Suprapubic skin (tissue), 4 donors: Measurements from ENCODE around the gene GALNT9. TPM values are rescaled to one million over a fixed set of nuclear protein-coding genes. Genes with fewer than 3 reads are reported as not detected.
"Not testable (repeated sequence)": the region's sequence is repeated elsewhere in the genome, so short reads cannot be mapped to it uniquely, and the experiment has no call there.

Experiments
- DNase-seq, 2 donors: peaks; one replicate each; pipeline ENCODE4 v3.0.0-alpha.2; 2019; ENCODE audit warnings: low spot score in 2 of 2
- H3K27ac ChIP-seq: fragments of 200-600 bp; sonication (generic); one replicate; pipeline ENCODE4 v1.5.1; 2019
- H3K27me3 ChIP-seq: fragments of 200-600 bp; sonication (generic); one replicate; pipeline ENCODE4 v1.5.1; 2019
- H3K36me3 ChIP-seq: fragments of 200-600 bp; sonication (generic); one replicate; pipeline ENCODE4 v1.5.1; 2019
- H3K4me1 ChIP-seq: fragments of 200-600 bp; sonication (generic); one replicate; pipeline ENCODE4 v1.5.1; 2019
- H3K4me3 ChIP-seq: fragments of 200-600 bp; sonication (generic); one replicate; pipeline ENCODE4 v1.5.1; 2019; ENCODE audit warnings: mild to moderate bottlenecking
- H3K9me3 ChIP-seq: fragments of 200-600 bp; sonication (generic); one replicate; pipeline ENCODE4 v1.5.1; 2019
- EP300 ChIP-seq: sonication (generic); formaldehyde crosslinking; IDR thresholded peaks from one replicate; pipeline ENCODE4 v1.6.1; 2017; ENCODE audit warnings: antibody characterized with exemption
- POLR2A ChIP-seq, 2 donors: fragments of 450-650 bp; IDR thresholded peaks; one replicate each; pipeline ENCODE4 v1.6.1; 2017; ENCODE audit warnings: antibody characterized with exemption in 2 of 2, mild to moderate bottlenecking in 2 of 2, moderate library complexity in 2 of 2
- POLR2AphosphoS5 ChIP-seq, 3 donors: sonication (generic); formaldehyde crosslinking; IDR thresholded peaks; one replicate each; pipeline ENCODE4 v1.6.1; 2017; ENCODE audit warnings: antibody characterized with exemption in 3 of 3
- WGBS: methylation state at CpG from one replicate; pipeline ENCODE4 v1.1.5; 2018; 5-methylcytosine and 5-hydroxymethylcytosine counted together
- total RNA-seq, 4 donors: library from RNA; depleted of rRNA; stranded (reverse); fragments of >200 nt; gene quantifications; one replicate each; pipeline ENCODE4 v1.1.0, GENCODE V29; 2016
- TF ChIP-seq, protein P1 (sequence below), 2 donors: fragments of 200-600 bp in 1 of 2; fragments of 450-650 bp in 1 of 2; sonication (generic) in 1 of 2; IDR thresholded peaks; one replicate each; pipeline ENCODE4 v1.5.1; 2016 to 2019; ENCODE audit warnings: antibody characterized with exemption in 2 of 2, mild to moderate bottlenecking in 1 of 2, moderate library complexity in 1 of 2

Gene GALNT9
- total RNA-seq, 4 donors from 2014 or later = not detected

DNA sequence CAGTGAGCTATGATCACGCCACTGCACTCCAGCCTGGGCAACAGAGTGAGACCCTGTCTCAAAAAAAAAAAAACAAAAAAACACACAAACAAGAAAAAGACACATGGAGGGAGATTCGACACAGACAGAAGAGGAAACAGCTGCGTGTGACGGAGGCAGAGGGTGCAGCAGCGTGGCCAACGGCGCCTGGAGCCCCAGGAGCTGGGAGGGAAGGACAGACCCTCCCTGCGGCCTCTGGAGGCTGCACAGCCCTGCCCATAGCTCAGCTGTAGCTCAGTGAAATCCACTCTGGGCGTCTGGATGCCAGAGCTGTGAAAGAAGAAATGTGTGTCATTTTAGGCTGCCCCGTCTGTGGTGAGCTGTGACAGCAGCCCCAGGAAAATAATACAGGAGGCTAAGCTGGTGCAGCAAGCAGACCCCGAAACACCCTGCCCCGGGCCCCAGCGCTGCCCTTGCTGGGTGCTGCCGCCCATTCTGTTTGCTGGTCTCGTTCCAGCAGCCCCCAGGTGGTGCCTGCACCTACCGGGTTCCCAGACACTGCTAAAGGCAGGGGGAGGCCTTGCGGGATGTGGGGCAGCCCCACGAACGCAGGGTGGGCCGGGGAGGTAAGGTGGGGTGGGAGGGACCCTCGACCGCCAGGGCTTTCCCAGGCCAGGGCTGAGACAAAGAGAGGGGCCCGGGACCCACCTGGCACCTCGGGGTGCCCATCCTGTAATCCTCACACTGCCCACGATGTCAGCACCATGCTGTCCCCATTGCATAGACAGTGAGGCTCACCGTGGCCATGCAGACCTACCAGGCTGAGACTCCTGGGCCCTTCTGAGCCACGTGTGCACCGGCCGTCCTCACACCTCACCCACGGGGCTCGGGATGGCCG lies 21.2 kb downstream of the GALNT9 start:
- Histone ChIP-seq H3K4me3 (no peak overlapping the region), H3K27me3 (peaks cover 34% of the 10 kb centered on the region), H3K9me3 (peaks cover 17% of the 10 kb centered on the region), H3K27ac (no peak overlapping the region), H3K4me1 (no peaks in the 10 kb centered on the region), H3K36me3 (no peaks in the 10 kb centered on the region)
- 46% methylated on average over 17 of the region's 32 CpGs for WGBS
- TF ChIP-seq POLR2AphosphoS5 (IDR thresholded peaks at IDR 0.05) (no peak), POLR2A (IDR thresholded peaks at IDR 0.05) (no peak), EP300 (no peak)
- TF ChIP-seq, protein P1, sequence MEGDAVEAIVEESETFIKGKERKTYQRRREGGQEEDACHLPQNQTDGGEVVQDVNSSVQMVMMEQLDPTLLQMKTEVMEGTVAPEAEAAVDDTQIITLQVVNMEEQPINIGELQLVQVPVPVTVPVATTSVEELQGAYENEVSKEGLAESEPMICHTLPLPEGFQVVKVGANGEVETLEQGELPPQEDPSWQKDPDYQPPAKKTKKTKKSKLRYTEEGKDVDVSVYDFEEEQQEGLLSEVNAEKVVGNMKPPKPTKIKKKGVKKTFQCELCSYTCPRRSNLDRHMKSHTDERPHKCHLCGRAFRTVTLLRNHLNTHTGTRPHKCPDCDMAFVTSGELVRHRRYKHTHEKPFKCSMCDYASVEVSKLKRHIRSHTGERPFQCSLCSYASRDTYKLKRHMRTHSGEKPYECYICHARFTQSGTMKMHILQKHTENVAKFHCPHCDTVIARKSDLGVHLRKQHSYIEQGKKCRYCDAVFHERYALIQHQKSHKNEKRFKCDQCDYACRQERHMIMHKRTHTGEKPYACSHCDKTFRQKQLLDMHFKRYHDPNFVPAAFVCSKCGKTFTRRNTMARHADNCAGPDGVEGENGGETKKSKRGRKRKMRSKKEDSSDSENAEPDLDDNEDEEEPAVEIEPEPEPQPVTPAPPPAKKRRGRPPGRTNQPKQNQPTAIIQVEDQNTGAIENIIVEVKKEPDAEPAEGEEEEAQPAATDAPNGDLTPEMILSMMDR (IDR thresholded peaks at IDR 0.05) = no peak
- no peak for DNase-seq

DNA sequence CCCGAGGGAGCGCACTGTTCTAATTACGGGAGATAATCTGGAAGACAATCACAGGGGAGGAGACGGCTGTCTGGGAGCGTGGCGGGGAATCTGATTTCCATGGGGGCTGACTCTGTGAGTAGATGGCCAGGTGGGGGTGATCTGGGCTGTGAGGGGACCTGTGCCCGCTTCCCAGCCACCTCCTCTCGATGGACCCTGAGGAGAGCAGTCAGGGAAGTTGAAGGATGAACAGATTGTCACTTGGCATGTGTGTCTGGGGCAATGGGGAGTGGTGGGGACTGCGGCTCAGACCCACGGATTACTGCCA lies 22.6 kb downstream of the GALNT9 start:
- WGBS = 72% methylated on average over 9 of the region's 10 CpGs
- Histone ChIP-seq H3K4me1 (no peaks in the 10 kb centered on the region), H3K9me3 (peaks cover 12% of the 10 kb centered on the region), H3K27me3 (peaks cover 34% of the 10 kb centered on the region), H3K36me3 (no peaks in the 10 kb centered on the region), H3K4me3 (no peak overlapping the region), H3K27ac (no peak overlapping the region)
- DNase-seq = no peak
- no peak for TF ChIP-seq EP300
- TF ChIP-seq, protein P1 (IDR thresholded peaks at IDR 0.05) = no peak
- no peak for TF ChIP-seq POLR2A (IDR thresholded peaks at IDR 0.05)
- no peak for TF ChIP-seq POLR2AphosphoS5 (IDR thresholded peaks at IDR 0.05)

DNA sequence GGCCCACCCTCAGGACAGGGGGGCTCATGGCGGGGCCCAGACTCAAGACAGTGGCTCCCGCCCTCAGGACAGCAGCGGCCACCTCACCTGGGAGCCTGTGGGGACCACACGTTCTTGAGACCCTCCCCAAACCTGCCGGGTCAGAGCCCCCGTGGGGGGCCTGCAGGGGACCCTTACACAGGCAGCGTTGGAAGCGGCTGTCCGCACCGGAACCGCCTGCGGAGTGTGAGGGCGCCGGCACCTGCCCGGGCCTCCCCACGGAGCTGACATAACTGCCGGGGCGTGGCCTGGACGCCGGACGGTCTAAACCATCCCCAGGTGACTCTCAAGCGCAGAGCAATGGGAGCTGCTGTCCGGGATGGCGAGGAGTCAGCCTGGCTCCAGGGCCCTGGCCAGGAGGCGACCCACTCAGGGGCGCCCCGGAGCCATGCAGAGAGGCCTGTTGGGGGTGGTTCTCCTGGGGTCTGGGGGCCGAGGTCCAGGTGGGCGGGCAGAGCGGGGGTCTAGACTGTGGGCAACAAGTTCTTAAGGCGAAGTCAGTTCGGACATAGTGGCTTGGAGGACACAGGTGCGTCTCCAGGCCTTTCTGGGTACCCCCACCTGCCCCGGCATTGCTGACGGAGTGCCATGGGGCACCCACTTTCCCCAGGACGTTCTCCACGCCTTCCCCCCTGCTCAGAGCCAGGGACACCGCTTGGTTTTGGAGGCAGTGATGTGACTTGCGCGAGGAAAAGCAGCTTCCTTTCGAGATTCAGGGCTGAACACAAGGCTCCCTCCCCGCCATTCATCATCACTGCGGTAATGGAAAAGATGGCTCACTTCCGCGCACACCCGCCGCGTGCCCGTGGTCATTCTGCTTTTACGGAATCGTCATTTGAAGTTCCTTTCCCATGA lies 23.2 kb downstream of the GALNT9 start:
- no peaks in the 10 kb centered on the region for H3K36me3 ChIP-seq
- no peaks in the 10 kb centered on the region for H3K4me1 ChIP-seq
- peaks cover 36% of the 10 kb centered on the region for H3K27me3 ChIP-seq
- TF ChIP-seq POLR2AphosphoS5 (IDR thresholded peaks at IDR 0.05) (no peak), EP300 (no peak), POLR2A (IDR thresholded peaks at IDR 0.05) (no peak)
- TF ChIP-seq, protein P1 (IDR thresholded peaks at IDR 0.05) = no peak
- H3K27ac ChIP-seq = no peak overlapping the region
- no peak for DNase-seq
- 77% methylated on average over 20 of the region's 51 CpGs for WGBS
- H3K4me3 ChIP-seq = no peak overlapping the region
- H3K9me3 ChIP-seq = peaks cover 6% of the 10 kb centered on the region

DNA sequence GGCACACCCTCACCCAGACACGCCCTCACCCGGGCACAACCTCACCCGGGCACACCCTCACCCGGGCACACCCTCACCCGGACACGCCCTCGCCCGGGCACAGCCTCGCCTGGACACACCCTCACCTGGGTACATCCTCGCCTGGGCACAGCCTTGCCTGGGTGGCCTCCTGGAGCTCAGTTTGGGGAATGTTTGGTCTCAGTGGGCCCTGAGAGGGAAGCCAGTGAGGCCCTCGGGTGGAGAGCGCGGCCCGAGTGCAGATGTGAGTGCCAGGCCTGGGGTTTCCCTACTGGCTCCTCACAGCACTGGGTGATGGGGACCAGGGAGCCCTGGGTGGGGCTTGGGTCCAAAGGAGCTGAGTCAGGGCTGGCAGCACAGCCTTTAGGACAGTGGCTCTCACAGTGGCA lies 23.8 kb downstream of the GALNT9 start:
- no CpG with 5 or more reads among the region's 14 CpGs for WGBS
- Histone ChIP-seq H3K4me3 (no peak overlapping the region), H3K4me1 (no peaks in the 10 kb centered on the region), H3K27ac (no peak overlapping the region), H3K9me3 (no peaks in the 10 kb centered on the region), H3K27me3 (peaks cover 39% of the 10 kb centered on the region), H3K36me3 (no peaks in the 10 kb centered on the region)
- TF ChIP-seq POLR2A (IDR thresholded peaks at IDR 0.05) (no peak), POLR2AphosphoS5 (IDR thresholded peaks at IDR 0.05) (no peak), EP300 (no peak)
- TF ChIP-seq, protein P1 (IDR thresholded peaks at IDR 0.05) = no peak
- DNase-seq = no peak

DNA sequence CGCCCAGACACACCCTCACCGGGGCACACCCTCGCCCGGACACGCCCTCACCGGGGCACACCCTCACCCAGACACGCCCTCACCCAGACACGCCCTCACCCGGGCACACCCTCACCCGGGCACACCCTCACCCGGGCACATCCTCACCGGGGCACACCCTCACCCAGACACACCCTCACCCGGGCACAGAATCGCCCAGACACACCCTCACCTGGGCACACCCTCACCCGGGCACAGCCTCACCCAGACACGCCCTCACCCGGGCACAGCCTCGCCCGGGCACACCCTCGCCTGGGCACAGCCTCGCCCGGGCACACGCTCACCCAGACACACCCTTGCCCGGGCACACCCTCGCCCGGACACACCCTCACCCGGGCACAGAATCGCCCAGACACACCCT lies 24.5 kb downstream of the GALNT9 start:
- DNase-seq, H3K36me3 ChIP-seq: not testable (repeated sequence)

DNA sequence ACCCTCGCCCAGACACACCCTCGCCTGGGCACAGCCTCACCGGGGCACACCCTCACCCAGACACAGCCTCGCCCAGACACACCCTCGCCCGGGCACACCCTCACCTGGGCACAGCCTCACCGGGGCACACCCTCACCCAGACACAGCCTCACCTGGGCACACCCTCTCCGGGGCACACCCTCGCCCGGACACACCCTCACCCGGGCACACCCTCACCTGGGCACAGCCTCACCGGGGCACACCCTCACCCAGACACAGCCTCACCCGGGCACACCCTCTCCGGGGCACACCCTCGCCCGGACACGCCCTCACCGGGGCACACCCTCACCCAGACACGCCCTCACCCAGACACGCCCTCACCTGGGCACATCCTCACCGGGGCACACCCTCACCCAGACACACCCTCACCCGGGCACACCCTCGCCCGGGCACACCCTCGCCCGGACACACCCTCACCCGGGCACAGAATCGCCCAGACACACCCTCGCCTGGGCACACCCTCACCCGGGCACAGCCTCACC lies 25.5 kb downstream of the GALNT9 start:
- not testable (repeated sequence) for H3K27ac ChIP-seq

More for the DNA sequence above, 24.5 kb downstream of the GALNT9 start:
- H3K9me3 ChIP-seq, H3K4me1 ChIP-seq, H3K27ac ChIP-seq, H3K4me3 ChIP-seq: not testable (repeated sequence)
- no CpG with 5 or more reads among the region's 28 CpGs for WGBS
- peaks cover 35% of the 10 kb centered on the region for H3K27me3 ChIP-seq

More for the DNA sequence above, 25.5 kb downstream of the GALNT9 start:
- H3K36me3 ChIP-seq, DNase-seq, H3K4me3 ChIP-seq, H3K4me1 ChIP-seq, H3K9me3 ChIP-seq: not testable (repeated sequence)
- H3K27me3 ChIP-seq = peaks cover 26% of the 10 kb centered on the region
- no CpG with 5 or more reads among the region's 30 CpGs for WGBS
